Small intestine (tissue), 7 donors: ENCODE data around the gene ATF7IP2. TPM values are rescaled to one million over a fixed set of nuclear protein-coding genes. Genes with fewer than 3 reads are reported as not detected.
"Not testable (repeated sequence)": the region's sequence is repeated elsewhere in the genome, so short reads cannot be mapped to it uniquely, and the experiment has no call there.

Experiments
- DNase-seq, 2 donors: peaks; one replicate each; pipeline versions ENCODE4 v3.0.0 to v3.0.0-alpha.2; 2013
- FAIRE-seq: peaks from 2 replicates; lab custom pipeline; 2012; peaks lifted over from hg19 to GRCh38; lab: Jason Lieb, UNC
- H3K27ac ChIP-seq, 3 donors: one replicate each; pipeline ENCODE4 v1.5.1; 2013; ENCODE audit warnings: low read length in 2 of 3, mild to moderate bottlenecking in 2 of 3, control low read depth in 1 of 3, inconsistent platforms in 1 of 3, low read depth in 1 of 3, moderate library complexity in 1 of 3
- H3K27me3 ChIP-seq, 3 donors: one replicate each; pipeline ENCODE4 v1.6.1; 2013; ENCODE audit warnings: low read length in 3 of 3, inconsistent platforms in 1 of 3; ENCODE audit not compliant: control insufficient read depth in 3 of 3, insufficient read depth in 3 of 3
- H3K36me3 ChIP-seq, 3 donors: one replicate each; pipeline ENCODE4 v1.6.1; 2013; ENCODE audit warnings: low read length in 3 of 3, inconsistent platforms in 1 of 3, low read depth in 1 of 3, mild to moderate bottlenecking in 1 of 3, moderate library complexity in 1 of 3; ENCODE audit not compliant: control insufficient read depth in 3 of 3, insufficient read depth in 2 of 3
- H3K4me1 ChIP-seq, 3 donors: one replicate each; pipeline ENCODE4 v1.6.1; 2013; ENCODE audit warnings: low read length in 2 of 3, inconsistent platforms in 1 of 3, low read depth in 1 of 3, mild to moderate bottlenecking in 1 of 3, moderate library complexity in 1 of 3; ENCODE audit not compliant: control insufficient read depth in 3 of 3, insufficient read depth in 2 of 3
- H3K4me3 ChIP-seq, 3 donors: one replicate each; pipeline ENCODE4 v1.5.1; 2013; ENCODE audit warnings: low read length in 3 of 3, control low read depth in 1 of 3, inconsistent platforms in 1 of 3, low read depth in 1 of 3, mild to moderate bottlenecking in 1 of 3, moderate library complexity in 1 of 3
- H3K9me3 ChIP-seq, 2 donors: one replicate each; pipeline ENCODE4 v1.6.1; 2013; ENCODE audit warnings: low read depth in 1 of 2, low read length in 1 of 2; ENCODE audit not compliant: control insufficient read depth in 2 of 2, insufficient read depth in 1 of 2
- WGBS, 3 donors: extraction: QIAGEN DNeasy Blood & Tissue Kit; methylation state at CpG; one replicate each; pipeline ENCODE4 v1.1.7; 2013; 5-methylcytosine and 5-hydroxymethylcytosine counted together
- polyA plus RNA-seq, 4 donors: library from polyadenylated mRNA; stranded (reverse) in 3 of 4; unstranded in 1 of 4; fragments of 200-250 nt in 3 of 4; fragments of 120-200 nt in 1 of 4; gene quantifications; one replicate each; pipeline versions ENCODE4 v1.2.1 to v1.2.3, GENCODE V29; 2013
- donor health status: healthy with polysubstance abuse.
- donor health status: control.
- donor health status: control.
- donor health status: Bipolar disorder and iron deficiency.
- donor health status: healthy.

ATF7IP2 gene
- polyA plus RNA-seq, 4 donors: 9.6 to 58.2 (median 23.7) TPM

- not testable (repeated sequence) for FAIRE-seq, H3K4me1 ChIP-seq, DNase-seq, H3K4me3 ChIP-seq, H3K27ac ChIP-seq, H3K27me3 ChIP-seq
- Histone ChIP-seq H3K9me3 (peaks cover 2 to 42% of the 10 kb centered on the region in 2 donors), H3K36me3 (peaks cover 0 to 13% (median 2%) of the 10 kb centered on the region in 3 donors)
These were observed 23.9 kb downstream of the ATF7IP2 start for GRCh38 chr16:10409713-10410112.

GRCh38 chr16:10410469-10410868, 24.6 kb downstream of the ATF7IP2 start:
- Histone ChIP-seq H3K36me3 (peaks cover 0 to 6% (median 2%) of the 10 kb centered on the region in 3 donors), H3K9me3 (peaks cover 2 to 36% of the 10 kb centered on the region in 2 donors), H3K4me1 (no peaks in the 10 kb centered on the region), H3K27ac (no peak overlapping the region), H3K27me3 (no peaks in the 10 kb centered on the region), H3K4me3 (no peak overlapping the region)
- FAIRE-seq (no peak), DNase-seq (no peak)
- 88 to 98% (median 95%) methylated on average over 2 of the region's 2 CpGs for WGBS, 3 donors

GRCh38 chr16:10412935-10413601, 27.2 kb downstream of the ATF7IP2 start:
- H3K4me1 ChIP-seq: no peaks in the 10 kb centered on the region
- peaks cover 0 to 3% (median 2%) of the 10 kb centered on the region in 3 donors for H3K36me3 ChIP-seq
- peaks cover 2 to 33% of the 10 kb centered on the region in 2 donors for H3K9me3 ChIP-seq
- H3K4me3 ChIP-seq: no peak overlapping the region
- DNase-seq (no peak), FAIRE-seq (no peak)
- no peak overlapping the region for H3K27ac ChIP-seq
- 91 to 97% (median 95%) methylated on average over 5 of the region's 5 CpGs for WGBS, 3 donors
- no peaks in the 10 kb centered on the region for H3K27me3 ChIP-seq

- not testable (repeated sequence) for DNase-seq, H3K27me3 ChIP-seq, H3K4me1 ChIP-seq, FAIRE-seq, H3K27ac ChIP-seq, H3K36me3 ChIP-seq, H3K4me3 ChIP-seq
- peaks cover 0 to 28% of the 10 kb centered on the region in 2 donors for H3K9me3 ChIP-seq
- WGBS, 3 donors: 96 to 99% (median 96%) methylated on average over 6 of the region's 6 CpGs
These were observed 32.3 kb downstream of the ATF7IP2 start for GRCh38 chr16:10418204-10418603.

GRCh38 chr16:10419701-10420100, 33.8 kb downstream of the ATF7IP2 start:
- WGBS, 3 donors: 95 to 99% (median 96%) methylated on average over 3 of the region's 3 CpGs
- no peak for FAIRE-seq
- no peaks in the 10 kb centered on the region for H3K4me1 ChIP-seq
- DNase-seq: no peak
- H3K4me3 ChIP-seq: no peak overlapping the region
- no peaks in the 10 kb centered on the region for H3K27me3 ChIP-seq
- H3K27ac ChIP-seq: no peak overlapping the region
- H3K9me3 ChIP-seq: peaks cover 0 to 25% of the 10 kb centered on the region in 2 donors
- H3K36me3 ChIP-seq: peaks cover 0 to 5% (median 0%) of the 10 kb centered on the region in 3 donors

GRCh38 chr16:10421596-10421995, 35.7 kb downstream of the ATF7IP2 start:
- Histone ChIP-seq H3K9me3 (peaks cover 0 to 19% of the 10 kb centered on the region in 2 donors), H3K27me3 (no peaks in the 10 kb centered on the region), H3K4me1 (no peaks in the 10 kb centered on the region), H3K36me3 (peaks cover 0 to 5% (median 0%) of the 10 kb centered on the region in 3 donors), H3K27ac (no peak overlapping the region), H3K4me3 (no peak overlapping the region)
- WGBS, 3 donors: 93 to 97% (median 94%) methylated on average over 3 of the region's 3 CpGs
- FAIRE-seq (no peak), DNase-seq (no peak)

GRCh38 chr16:10428433-10429168, 42.7 kb downstream of the ATF7IP2 start:
- WGBS, 3 donors: 88 to 95% (median 93%) methylated on average over 3 of the region's 3 CpGs
- no peak for FAIRE-seq

GRCh38 chr16:10429299-10429969, 43.6 kb downstream of the ATF7IP2 start:
- WGBS, 3 donors: 94 to 96% (median 96%) methylated on average over 12 of the region's 12 CpGs
- FAIRE-seq, H3K4me1 ChIP-seq, DNase-seq, H3K27ac ChIP-seq, H3K27me3 ChIP-seq, H3K4me3 ChIP-seq, H3K9me3 ChIP-seq: not testable (repeated sequence)
- H3K36me3 ChIP-seq: peaks cover 0 to 15% (median 0%) of the 10 kb centered on the region in 3 donors

More at GRCh38 chr16:10428433-10429168, 42.7 kb downstream of the ATF7IP2 start:
- H3K27me3 ChIP-seq: no peaks in the 10 kb centered on the region
- peaks cover 0 to 17% (median 0%) of the 10 kb centered on the region in 3 donors for H3K36me3 ChIP-seq
- H3K4me1 ChIP-seq: no peaks in the 10 kb centered on the region
- no peak overlapping the region for H3K4me3 ChIP-seq
- DNase-seq: no peak
- H3K9me3 ChIP-seq: no peaks in the 10 kb centered on the region
- H3K27ac ChIP-seq: no peak overlapping the region
